NCI-H1930 (cell line): ENCODE data around the gene GPR35.
"Not testable (repeated sequence)": the region's sequence is repeated elsewhere in the genome, so short reads cannot be mapped to it uniquely, and the experiment has no call there.

Source experiments
- DNase-seq, 2 experiments: peaks; one replicate each; lab custom pipeline; 2025; lab: John Stamatoyannopoulos, UW

Gene GPR35

DNA sequence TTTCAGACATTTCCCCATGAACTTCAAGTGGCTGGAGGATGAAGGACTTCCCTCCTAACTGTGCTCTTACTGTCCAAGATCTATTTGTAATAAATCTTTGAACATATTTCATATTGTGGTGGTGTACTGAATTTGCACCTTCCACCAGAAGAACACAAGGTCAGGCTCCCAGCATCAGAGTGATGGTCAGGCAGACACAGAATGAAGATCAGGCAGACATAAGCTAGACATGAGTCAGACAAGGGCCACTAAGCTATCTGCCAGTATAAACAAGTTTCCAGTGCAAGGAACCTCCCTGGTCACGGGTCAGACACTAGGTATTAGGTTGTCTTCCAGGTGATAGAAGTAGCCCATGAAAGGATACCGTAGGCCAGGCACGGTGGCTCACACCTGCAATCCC is 37.4 kb downstream of the GPR35 start:
- no peak for DNase-seq

DNA sequence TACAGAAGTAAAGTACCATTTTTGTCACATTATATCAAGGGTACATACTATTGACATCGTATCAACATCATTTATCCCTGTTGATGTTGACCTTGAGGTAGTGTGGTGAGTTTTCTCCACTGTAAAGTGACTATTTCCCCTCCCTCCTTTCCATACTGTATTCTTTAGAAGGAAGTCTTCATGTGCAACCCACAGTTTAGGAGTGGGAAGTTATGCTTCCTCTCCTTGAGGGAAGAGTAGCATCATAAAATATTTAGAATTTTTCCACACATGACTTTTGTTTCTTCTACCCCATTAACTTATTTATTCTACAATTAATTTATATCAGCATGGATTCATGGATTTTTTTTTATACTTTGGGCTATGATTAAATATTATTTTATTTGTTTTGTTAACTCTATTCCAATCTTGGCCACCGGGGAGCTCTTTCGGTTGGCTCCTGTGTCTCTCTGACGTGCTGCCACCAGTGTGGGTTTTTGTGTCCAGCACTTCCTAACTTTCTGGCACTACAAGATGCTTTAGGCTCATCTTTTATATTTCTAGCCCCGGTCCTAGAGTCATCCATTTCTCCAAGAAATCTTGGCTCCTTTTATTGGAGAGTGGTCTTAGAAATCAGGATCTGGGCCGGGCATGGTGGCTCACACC is 38.4 kb downstream of the GPR35 start:
- DNase-seq = no peak

DNA sequence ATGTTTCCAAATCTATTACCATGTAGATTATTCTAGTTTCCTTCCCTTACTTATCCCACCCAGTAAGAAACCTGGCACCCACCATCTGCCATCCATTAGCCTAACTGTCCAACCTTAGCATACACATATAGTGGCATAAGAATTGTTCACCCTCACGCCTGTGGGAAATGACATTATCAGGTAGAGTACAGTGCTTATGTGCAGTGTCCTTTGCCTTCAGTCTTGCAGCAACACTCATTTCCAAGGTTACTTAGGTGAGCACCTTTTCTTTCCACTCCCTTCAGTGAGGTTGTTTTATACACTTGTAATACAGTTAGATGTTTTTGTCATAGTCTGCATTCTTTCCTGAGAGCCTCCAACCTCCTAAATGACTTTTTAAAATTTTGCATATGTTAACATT is 39.3 kb downstream of the GPR35 start:
- no peak for DNase-seq

DNA sequence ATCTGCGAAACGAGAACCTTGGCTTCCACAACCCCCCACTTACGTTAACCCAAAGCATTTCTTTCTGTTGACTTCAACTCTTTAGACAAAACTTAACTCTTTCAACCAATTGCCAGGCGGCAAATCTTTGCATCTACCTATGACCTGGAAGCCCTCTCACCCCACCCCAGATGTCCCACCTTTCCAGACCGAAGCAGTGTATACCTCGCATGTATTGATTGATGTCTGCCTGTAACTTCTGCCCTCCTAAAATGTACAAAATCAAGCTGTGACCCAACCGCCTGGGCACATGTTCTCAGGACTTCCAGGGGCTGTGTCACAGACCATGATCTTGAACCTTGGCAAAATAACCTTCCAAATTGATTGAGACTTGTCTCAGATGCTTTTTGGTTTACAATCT is 45.1 kb downstream of the GPR35 start:
- DNase-seq = no peak

DNA sequence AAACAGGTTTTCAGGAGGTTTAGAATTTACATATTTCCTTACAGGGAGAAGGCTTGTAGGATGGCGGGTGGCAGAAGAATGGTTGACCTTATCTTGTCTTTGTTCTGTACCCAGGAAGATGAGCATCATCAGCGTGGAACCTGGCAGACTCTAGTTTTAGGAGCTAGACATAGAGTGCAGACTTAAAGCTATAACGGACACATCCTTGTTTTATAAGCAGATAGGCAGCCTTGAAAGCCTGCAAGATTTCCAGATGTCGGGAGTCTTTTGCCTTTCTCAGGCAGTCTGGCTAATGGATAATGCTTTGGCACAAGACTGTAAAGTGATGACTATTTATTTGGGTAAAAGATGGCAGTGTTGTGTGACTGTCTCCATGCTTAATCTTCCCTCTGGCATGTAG is 45.7 kb downstream of the GPR35 start:
- DNase-seq = no peak

DNA sequence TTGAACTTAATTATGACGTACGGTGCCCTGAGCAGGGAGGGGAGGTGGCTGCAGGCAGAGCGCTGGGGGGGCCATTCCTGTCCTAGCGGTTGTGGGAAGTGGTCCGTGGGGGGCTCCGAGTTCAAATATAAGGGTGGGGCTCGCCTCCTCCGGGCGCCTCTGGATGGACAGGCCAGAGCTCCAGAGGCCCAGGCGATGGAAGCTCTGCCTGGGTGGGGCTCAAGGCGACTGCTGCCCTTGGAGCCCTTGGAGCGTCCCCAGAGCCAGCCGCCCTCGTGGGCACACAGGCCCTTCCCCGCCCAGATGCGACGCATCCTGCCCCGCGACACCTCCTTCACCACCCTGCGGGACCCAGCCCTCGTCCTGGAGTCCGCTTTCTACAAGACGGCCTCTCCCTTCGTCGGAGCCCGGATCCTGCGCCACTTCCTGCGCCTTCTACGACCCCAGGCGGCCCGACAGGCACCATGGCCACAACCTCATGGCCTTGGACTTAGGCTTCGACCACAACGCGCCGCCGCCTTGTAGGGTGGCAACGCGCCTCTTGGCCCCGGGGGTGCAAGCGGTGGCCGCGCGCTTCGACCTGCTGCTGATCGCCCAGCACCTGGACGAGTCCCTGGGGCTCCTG is 46.9 kb downstream of the GPR35 start:
- DNase-seq = no peak

DNA sequence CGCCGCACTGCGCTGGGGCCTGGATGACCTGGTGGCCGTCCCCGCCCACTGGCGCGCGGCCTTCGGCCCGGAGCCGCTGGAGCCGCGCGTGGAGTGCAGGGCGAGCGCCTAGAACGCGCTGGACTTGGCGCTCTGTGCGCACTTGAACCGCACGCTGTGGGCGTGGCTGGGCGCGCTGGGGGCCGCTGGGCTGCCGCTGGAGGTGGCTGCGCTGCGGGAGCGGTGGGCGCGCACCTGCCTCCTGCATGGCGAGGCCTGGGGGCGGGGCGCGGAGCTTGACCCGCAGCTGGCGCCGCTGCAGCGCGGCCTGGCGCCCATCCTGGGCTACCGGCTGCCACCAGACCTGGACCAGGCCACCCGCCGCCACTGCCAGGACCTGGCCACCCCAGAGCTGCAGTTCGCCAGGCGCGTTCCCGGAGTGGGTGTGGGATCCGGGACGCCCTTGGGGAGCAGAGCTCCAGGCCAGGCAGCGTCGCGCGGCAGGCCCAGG is 47.5 kb downstream of the GPR35 start:
- peak in 1 of 2 experiments; percentile 3 for DNase-seq

DNA sequence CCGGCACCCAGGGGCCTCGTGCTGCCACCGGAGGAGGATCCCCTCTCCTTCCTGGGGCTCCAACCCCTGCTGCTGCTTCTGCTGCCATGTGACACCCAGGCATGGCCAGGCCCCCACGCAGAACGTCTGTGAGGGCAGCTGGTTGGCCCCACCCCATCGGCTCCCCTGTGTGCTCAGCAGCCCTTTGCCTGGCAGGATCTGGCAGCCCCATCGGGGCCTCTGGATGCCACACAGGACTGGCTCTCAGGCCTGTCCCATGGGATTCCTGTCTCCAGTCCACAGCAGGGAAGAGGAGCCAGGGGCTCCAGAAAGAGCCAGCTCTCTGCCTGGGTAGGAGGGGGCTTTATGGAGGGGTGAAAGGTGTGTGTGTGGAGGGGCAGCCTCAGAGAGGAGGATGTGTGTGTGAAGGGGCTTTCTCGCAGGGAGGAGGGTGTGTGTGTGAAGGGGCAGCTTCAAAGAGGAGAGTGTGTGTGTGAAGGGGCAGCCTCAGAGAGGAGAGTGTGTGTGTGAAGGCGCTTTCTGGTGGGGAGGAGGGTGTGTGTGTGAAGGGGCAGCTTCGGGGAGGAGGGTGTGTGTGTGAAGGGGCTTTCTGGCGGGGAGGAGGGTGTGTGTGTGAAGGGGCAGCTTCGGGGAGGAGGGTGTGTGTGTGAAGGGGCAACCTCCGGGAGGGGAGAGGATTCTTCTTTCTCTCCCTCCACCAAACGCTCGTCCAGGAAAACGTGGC is 49.3 kb downstream of the GPR35 start:
- not testable (repeated sequence) for DNase-seq

DNA sequence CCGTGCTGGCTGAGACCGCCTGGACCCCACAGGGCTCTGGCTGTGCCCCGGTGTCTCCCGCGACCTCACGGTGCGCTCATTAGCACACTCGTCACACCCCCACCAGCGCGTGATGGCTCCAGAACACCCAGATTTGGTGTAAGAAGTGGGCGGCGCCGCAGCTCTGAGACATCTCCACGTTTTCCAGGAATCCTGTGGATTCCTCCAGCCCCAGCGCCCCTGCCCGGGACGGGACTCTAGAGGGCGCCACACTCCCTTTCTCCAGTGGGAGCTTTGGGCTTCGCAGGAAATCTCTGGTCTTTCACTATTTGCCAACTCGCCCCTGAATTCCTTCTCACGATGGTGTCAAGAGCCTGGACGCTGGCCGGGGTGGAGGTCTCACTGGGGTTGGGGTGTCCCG is 50.1 kb downstream of the GPR35 start:
- not testable (repeated sequence) for DNase-seq

DNA sequence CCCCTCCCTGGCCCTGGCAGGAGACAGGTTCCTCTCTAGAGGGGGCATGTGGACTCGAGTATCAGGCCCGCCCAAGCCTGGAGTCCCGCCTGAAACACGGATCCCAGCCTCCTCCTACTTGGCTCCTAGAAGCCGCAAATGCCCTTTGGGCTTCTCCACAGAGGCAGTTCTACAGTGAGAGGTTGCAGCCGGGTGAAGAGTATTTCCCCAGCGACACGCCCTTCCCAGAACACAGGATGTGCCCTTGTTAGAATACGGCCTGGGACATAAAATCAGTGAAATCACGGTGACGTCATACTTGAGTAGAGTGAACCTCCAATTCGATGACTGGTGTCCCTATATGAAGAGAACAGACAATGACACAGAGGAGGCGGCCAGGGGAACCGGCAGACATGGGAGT is 52.8 kb downstream of the GPR35 start:
- DNase-seq = not testable (repeated sequence)

DNA sequence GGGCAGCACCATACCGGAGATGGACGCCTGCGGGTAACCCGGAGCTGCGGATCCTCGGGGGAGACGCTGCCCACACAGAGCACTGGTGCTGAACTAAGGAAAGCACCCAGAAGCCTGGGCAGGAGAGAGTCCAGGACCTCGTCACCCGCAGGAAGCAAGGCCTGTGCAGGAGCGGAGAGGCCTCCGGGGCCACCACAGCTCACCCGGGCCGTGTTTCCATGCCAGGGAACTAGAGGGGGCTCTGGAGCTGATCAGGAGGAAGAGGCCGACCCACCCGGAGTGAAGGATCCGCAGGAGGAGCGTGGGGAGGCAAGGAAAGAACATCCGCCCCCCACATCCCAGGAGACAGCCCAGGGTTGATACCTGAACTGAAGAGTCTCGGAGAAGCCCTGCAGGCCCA is 53.6 kb downstream of the GPR35 start:
- DNase-seq = not testable (repeated sequence)

DNA sequence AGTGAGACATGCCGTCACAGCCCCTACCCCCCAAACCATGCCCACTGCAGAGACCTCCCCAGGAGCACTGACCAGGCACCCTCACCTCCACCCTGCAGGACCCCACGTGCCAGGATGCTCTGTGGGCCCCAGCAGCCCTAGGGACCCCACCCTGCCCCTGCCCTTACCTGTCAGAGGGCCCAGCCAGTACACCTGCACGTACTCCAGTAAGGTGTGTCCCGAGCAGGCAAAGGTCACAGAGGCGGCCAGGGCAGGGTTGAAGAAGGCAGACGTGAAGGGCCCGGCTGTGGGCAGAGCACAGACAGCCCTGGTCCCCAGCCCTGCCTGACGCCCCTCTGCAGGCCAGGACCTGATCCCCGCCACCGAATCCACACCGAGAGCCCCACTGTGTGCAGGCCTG is 54.9 kb downstream of the GPR35 start:
- not testable (repeated sequence) for DNase-seq
